C1 segment of cervical spinal cord (tissue), 14 donors: ENCODE data around the gene SERPINB2.

ENCODE experiments used
- DNase-seq, 14 donors: peaks; one replicate each; lab custom pipeline; 2025; lab: John Stamatoyannopoulos, UW

The SERPINB2 gene

GRCh38 chr18:63887424-63887823, at the start of gene SERPINB2:
SERPINB2 (plus strand) TSS chr18:63887705; CDS start chr18:63891445, 3,740 bp downstream.
- no peak for DNase-seq

GRCh38 chr18:63843008-63843407, 44.5 kb upstream of the SERPINB2 start:
- DNase-seq = no peak

- no peak for DNase-seq
These were observed 43.3 kb upstream of the SERPINB2 start for GRCh38 chr18:63844254-63844653.

GRCh38 chr18:63848159-63848558, 39.3 kb upstream of the SERPINB2 start:
- DNase-seq = no peak

- DNase-seq = peak in 1 of 14 donors; percentile 0
These were observed 37.5 kb upstream of the SERPINB2 start for GRCh38 chr18:63850020-63850419.

GRCh38 chr18:63850636-63851035, 36.9 kb upstream of the SERPINB2 start:
- no peak for DNase-seq

GRCh38 chr18:63858456-63858855, 29.0 kb upstream of the SERPINB2 start:
- no peak for DNase-seq

GRCh38 chr18:63859781-63860475, 27.6 kb upstream of the SERPINB2 start:
- no peak for DNase-seq

- no peak for DNase-seq
These were observed 27.0 kb upstream of the SERPINB2 start for GRCh38 chr18:63860531-63860930.

- no peak for DNase-seq
These were observed 20.0 kb upstream of the SERPINB2 start for GRCh38 chr18:63867368-63868125.

- DNase-seq = no peak
These were observed 19.0 kb upstream of the SERPINB2 start for GRCh38 chr18:63868546-63868945.

GRCh38 chr18:63869374-63869773, 18.1 kb upstream of the SERPINB2 start:
- no peak for DNase-seq

- no peak for DNase-seq
These were observed 17.7 kb upstream of the SERPINB2 start for GRCh38 chr18:63869851-63870250.

- DNase-seq = no peak
These were observed 15.7 kb upstream of the SERPINB2 start for GRCh38 chr18:63871836-63872235.

GRCh38 chr18:63872586-63872985, 14.9 kb upstream of the SERPINB2 start:
- DNase-seq = no peak

GRCh38 chr18:63878343-63878742, 9.2 kb upstream of the SERPINB2 start:
- no peak for DNase-seq

- no peak for DNase-seq
These were observed 8.6 kb upstream of the SERPINB2 start for GRCh38 chr18:63878925-63879324.

GRCh38 chr18:63879709-63880108, 7.8 kb upstream of the SERPINB2 start:
- DNase-seq = no peak

- DNase-seq = no peak
These were observed 5.7 kb upstream of the SERPINB2 start for GRCh38 chr18:63881851-63882250.

GRCh38 chr18:63882333-63883141, 5.0 kb upstream of the SERPINB2 start:
- no peak for DNase-seq

- DNase-seq = no peak
These were observed 3.9 kb upstream of the SERPINB2 start for GRCh38 chr18:63883617-63884016.

GRCh38 chr18:63888470-63889190, 1.1 kb downstream of the SERPINB2 start:
- no peak for DNase-seq
